Fibroblast of the conjunctiva (primary cell): ENCODE results near the gene SUPT20H.
A peak's percentile ranks its signal among the peaks of the same experiment; 100 is the strongest.

Source experiments
- DNase-seq: peaks from one replicate; pipeline ENCODE4 v3.0.0-alpha.2; 2010; ENCODE audit warnings: low read depth

Gene SUPT20H

DNA sequence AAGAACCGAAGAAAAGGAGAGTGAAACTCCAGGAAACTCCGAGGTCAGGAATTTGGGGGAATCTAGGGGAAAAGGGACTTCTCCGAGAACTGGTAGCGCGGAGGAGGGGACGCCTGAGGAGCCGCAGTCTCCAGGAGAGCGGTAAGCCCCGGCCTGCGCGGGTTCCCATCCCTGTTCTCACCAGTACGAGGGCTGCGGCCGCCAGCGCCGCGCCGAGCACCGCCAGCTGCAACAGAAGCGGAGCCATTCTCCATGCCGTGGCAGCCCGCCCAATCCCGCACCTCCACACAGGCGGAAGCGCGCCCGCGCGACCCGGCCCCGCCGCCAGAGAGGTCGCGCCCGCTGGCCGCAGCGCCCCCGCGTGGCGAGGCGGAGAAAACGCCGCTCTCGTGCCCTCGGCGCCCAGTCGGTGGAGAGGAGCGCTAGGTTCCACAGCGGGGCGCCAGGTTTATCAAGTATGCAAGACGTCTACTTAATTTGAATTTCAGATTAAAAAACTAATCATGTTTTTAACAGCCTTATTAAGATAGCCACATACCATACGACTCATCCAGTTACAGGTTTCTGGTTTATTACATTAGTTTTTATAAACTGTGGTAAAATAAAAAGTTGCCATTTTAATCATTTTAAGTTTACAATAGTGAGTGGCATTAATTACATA is 60.3 kb downstream of the SUPT20H start, which contains the start of gene ALG5:
ALG5 (minus strand) TSS at position 287 of the 661 bp plus-strand sequence; CDS start at position 247, 40 bp downstream.
- peak; percentile 68 for DNase-seq

DNA sequence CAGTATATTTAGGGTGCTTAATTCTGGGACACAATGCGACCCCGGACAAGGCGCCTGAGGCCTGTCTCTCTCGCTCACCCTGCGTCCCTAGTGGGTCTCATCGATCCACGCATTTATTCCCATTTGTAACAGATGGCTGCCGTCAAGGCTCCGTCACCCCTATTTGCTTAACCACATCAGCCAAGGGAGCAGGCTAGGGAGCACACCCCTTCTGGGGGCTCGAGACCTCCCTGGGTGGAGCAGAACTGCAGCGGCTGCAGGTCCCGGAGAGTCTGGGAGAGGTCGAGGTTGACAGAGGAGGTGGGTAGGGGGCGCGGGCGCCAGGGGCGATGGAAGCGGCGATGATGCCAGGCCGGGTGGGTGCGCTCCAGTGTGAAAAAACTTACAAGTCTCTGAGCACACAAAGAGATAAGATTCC is 60.9 kb downstream of the SUPT20H start:
- DNase-seq = no peak

DNA sequence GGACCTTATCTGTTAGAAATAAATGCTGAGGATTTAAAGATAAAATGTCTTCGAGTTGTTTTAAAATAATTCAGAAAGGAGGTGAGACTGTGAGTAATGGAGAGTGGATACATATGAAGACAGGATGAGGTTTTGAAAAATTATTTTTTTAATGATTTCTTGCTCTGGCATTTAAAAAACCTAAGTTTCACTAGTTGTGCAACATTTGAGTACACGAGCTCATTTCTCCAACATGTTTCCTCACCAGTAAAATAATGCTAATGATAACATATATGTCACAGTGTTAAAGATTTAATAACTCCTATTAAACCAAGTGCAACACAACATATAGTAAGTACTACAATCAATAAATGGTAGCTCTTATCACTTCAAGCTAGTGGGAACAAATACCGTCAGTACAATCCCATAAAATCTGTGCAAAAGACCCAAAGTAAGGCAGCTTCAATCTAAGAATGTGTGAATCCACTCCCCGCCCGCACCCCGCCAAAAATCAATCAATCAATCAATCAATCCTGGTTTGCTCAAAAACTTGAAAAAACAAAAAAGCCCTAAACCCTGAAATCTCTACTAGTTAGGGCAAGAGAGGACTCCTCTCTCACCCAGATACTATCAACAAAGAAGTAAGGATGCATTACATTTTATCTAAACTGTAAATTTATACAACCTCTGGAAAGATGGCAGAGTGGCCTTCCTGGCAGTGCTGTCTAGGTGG is 61.6 kb downstream of the SUPT20H start:
- no peak for DNase-seq

DNA sequence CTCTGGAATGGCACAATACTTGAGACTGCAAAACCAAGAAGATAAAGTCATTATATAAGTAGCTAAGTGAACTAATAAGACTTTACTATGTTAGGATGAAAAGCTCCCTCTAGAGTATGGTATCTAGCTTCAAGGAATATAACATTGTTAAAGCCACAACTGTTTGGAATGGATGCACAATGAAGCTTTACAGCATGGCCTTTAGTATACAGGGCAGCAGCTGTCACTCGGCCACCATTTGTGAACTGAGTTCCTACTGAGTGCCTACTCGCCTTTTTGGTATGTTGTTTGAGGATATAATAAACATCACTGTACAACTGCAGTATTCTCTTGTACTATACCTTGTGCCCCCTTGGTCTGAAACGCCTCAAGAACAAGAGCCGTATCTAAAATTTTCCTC is 67.1 kb downstream of the SUPT20H start:
- no peak for DNase-seq

DNA sequence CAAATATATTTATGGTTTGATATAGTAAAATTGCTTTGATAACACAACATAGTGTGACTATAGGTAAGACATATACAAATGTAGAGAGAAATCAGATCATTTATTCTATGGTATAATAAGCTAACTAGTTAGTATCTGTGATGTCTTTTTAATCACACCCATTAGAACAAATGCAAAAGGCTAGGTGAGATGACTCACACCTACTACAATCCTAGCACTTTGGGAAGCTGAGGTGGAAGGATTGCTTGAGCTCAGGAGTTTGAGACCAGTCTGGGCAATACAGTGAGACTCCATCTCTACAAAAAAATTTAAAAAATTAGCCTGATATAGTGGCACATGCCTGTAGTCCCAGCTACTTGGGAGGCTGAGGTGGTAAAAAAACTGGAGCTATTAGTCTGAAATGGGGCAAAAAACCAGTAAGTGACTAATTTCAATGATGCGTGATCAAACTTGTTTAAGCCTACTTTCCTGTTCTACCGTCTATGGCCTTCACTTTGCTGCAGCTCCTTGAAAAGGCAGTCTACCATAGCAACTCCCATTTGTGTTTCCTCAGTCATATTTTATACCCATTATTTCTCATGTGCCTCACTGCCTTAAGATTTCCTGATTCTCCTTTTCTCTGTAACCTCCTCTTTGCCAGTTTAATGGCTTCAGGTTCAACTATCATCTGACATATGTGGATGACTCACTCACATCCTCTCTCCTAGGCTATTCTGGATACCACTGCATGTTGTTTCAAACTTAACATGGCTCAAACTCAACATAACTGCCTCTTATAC is 72.8 kb downstream of the SUPT20H start:
- DNase-seq = no peak

DNA sequence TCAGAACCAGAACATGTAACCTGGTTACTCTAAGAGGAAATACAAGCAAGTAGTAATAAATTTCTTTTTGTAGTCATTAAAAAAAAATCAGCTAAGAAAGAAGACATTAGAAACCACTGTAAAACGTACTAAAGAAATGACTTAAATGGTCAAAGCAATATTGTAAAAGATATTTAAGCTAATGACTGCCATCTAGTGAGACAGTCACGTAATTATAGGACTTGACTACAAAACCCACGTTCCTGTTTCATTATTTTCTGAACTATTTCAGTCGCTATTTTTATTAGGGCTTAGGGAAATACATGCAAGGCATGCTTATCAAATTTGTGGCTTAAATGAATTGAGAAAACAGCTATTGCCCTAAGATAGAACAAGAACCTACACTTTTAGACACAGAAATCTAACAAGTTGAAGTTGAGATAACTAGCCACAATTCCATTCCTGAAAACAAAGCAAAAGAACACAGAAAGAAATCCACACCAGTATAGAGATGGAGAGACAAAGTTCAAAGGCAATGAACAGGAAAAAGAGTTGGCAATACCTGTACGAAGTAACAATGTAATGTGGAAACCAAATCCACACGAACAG is 78.2 kb downstream of the SUPT20H start:
- peak; percentile 56 for DNase-seq

DNA sequence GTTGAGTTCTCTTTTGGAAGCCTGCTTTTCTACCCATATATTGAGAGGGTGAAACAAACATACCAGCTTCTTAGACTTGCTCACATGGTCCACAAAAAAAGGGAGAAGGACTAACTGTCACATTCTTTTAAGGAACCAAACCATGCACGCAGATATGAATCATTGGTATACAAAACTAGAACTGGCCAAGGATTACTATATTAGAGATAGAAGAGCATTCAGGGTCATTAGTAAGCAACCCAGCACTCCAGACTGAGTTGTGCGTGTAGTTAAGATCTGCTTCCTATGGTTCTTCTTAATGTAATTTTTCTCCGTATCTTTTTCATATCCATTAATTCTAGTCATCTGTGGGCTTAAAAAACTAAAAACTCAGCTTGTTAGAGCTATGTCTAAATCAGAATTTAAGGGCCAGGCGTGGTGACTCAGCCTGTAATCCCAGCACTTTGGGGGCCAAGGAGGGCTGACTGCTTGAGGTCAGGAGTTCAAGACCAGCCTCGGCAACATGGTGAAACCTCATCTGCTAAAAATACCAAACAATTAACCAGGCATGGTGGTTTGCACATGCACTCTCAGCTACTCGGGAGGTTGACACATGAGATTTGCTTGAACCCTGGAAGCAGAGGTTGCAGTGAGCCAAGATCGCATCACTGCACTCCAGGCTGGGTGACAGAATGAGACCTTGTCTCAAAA is 80.0 kb downstream of the SUPT20H start:
- DNase-seq = no peak

DNA sequence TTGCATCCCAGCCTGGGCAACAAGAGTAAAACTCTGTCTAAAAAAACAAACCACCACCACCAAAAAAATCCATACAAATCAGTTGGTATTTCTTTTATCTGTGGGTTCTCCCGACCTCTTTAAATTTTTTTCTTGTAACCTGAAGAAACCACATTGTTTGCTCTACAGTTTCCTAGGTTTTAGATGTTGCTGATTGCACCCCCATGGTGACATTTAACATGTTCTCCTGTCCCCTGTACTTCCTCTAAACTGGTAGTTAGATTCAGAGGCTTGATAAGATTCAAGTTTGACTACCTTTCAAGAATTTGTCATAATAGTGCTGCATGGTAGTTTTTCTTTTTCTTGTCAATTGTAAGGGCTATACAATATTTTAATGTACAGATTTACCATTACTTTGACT is 84.3 kb downstream of the SUPT20H start:
- no peak for DNase-seq

DNA sequence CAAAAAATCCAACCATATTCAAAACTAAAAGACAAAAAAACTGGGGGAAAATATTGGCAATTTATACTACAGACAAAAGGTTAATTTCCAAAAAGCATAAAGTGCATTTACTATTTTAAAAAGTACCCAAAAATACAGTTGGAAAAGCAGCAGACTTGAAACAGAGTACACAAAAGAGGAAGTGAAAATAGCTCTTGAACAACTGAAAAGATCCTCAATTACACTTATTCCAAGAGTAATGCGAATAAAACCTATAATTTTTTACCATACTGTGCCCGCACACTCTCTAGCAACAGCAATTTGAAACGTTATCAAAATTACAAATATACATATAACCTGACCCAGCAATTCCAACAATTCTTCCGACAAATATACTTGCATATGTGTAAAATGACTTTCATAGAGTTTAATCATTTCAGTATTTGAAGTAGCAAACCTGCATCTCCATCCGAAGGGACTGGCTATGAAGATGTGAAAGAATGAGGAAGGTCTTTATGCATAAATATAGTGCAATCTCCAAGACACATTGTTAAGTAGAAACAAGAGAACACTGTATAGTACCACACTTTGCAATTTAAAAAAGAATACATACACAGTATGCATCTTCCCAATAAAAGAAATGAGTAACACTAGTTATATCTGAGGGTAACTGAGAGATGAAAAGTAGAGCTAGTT is 85.7 kb downstream of the SUPT20H start:
- no peak for DNase-seq

DNA sequence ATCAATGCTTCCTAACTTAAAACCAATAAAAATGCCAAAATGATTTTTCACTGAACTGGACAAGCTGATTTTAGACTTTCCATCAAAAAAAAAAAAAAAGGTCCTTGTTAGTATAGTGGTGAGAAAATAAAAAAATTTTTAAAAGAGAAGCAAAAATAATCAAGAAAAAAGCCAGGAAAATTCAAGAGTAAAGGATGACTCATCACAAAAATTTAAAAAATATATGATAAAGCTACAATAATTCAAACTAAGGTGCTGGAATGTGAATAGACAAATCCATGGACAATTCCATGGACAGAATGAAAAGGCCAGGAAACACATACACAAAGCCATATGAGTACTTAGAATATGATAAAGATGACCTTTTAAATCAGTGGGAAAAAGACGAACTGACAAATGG is 86.5 kb downstream of the SUPT20H start:
- no peak for DNase-seq

DNA sequence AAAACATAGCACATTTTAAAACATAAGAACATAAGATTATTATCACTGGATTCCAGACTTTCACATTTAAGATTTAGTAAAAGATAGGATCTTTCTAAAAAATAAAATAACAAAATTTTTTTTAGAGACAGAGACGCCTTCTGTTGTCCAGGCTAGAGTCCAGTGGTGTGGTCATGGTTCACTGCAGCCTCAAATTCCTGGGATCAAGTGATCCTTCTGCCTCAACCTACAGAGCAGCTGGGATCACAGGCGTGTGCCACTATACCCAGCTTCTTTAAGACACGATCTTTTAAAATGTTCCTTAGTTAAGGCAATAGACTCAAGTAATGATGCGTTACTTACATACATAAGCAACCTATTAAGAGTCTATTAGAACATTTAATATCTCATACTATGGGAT is 93.1 kb downstream of the SUPT20H start:
- no peak for DNase-seq

DNA sequence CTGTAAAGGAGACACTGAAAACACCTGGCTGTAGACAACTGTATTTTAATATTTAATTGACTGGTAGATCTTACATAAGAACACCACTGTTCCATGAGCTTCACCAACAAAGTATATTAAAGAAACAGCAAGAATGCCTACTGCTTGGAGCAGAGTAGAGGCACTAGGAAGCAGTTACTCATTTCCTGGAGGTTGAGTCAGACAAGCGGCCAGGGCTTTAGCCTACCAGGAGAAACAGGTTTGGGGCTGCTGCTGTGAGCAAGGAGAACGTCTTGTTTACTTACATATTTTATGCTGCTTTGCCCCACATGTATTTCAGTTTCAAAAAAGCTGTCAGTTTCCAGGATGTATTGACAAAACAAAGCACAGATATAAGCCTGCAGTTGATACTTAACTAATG is 93.7 kb downstream of the SUPT20H start:
- peak; percentile 28 for DNase-seq

DNA sequence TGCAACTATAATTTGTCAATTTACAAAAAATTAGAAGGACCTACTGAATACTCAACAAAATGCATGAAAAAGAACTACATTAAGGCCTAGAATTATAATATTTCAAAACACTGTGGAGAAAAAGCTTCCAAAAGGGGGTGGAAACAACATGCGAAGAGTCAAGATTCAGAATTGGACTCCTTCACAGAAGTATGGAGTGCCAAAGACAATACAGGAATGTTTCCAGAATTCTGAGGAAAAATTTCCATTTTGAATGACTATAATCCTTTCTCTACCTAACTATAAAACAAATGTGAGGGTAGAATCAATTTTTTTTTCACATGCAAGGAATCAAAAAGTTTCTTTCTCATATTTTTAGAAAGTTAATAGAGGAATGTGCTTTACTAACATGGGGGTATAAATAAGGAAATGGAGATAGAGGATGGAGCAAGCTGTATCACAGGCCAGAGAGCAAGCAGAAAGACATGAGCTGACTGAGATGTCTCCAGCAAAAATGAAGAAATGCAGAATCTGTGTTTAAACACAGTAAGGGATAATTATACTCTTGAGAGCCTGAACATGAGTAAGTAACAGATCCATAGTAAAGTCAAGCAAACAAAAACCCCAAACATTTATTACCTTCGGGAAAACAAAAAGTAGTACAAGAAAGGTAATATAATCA is 99.9 kb downstream of the SUPT20H start:
- no peak for DNase-seq
